ENCODE data around the gene TAF3. TPM values are rescaled to one million over a fixed set of nuclear protein-coding genes. Genes with fewer than 3 reads are reported as not detected.

The TAF3 gene
- polyA plus RNA-seq, 1 donor (not counting 4 experiments of a cell fraction or from before 2014, with no cell fraction given), result 2.0 TPM

GRCh38 chr10:7789390-7789789 lies 28.9 kb upstream of the TAF3 start:
- FAIRE-seq, result no peak
- peaks cover 32% of the 10 kb centered on the region for H3K4me1 ChIP-seq (ENCODE audit: control insufficient read depth, extremely low read depth, insufficient read depth, low read length)

GRCh38 chr10:7792541-7792940 lies 25.8 kb upstream of the TAF3 start:
- Histone ChIP-seq H4K20me1 (ENCODE audit: control insufficient read depth, extremely low read depth, insufficient read depth, low read length) (peaks cover 22% of the 10 kb centered on the region), H2AFZ (ENCODE audit: control insufficient read depth, low read length) (no peak overlapping the region), H3K9ac (ENCODE audit: control insufficient read depth, extremely low read depth, insufficient read depth, low read length) (no peak overlapping the region), H3K27me3 (ENCODE audit: control insufficient read depth, extremely low read depth, insufficient read depth, low read length) (no peaks in the 10 kb centered on the region), H3K4me2 (ENCODE audit: control insufficient read depth, extremely low read depth, insufficient read depth, low read depth, low read length) (peak overlapping the region; percentile 11), H3K4me3 (ENCODE audit: control insufficient read depth in 2 of 3, extremely low read depth in 1 of 3, insufficient read depth in 2 of 3, low read depth in 1 of 3, low read length in 3 of 3) (no peak overlapping the region), H3K36me3 (ENCODE audit: control insufficient read depth in 2 of 2, extremely low read depth in 1 of 2, insufficient read depth in 2 of 2, low read length in 2 of 2) (peaks cover 2 to 16% of the 10 kb centered on the region in 2 experiments), H3K4me1 (ENCODE audit: control insufficient read depth, extremely low read depth, insufficient read depth, low read length) (peaks cover 22% of the 10 kb centered on the region), H3K9me1 (ENCODE audit: control insufficient read depth, extremely low read depth, insufficient read depth, low read length) (peaks cover 2% of the 10 kb centered on the region), H3K27ac (ENCODE audit: control insufficient read depth, insufficient read depth, low read length) (no peak overlapping the region), H3K79me2 (ENCODE audit: control insufficient read depth, insufficient read depth, low read length) (peaks cover 98% of the 10 kb centered on the region), H3K9me3 (ENCODE audit: control insufficient read depth, low read depth, low read length) (no peaks in the 10 kb centered on the region)
- no peak for FAIRE-seq
- no peak for DNase-seq (ENCODE audit: low read depth, low spot score)
- TF ChIP-seq EZH2 (IDR thresholded peaks at IDR 0.05; ENCODE audit: low read length), result no peak
- no peak for TF ChIP-seq CTCF (optimal IDR thresholded peaks at IDR 0.05 in 1 of 3, IDR thresholded peaks at IDR 0.05 in 1 of 3, conservative IDR thresholded peaks at IDR 0.05 in 1 of 3; ENCODE audit: extremely low read depth in 1 of 3, insufficient read depth in 2 of 3, low read length in 3 of 3)
- dilution Hi-C loops (cut with MboI; ENCODE audit: extremely low pct_ligation_motif_present, low sequenced_read_pairs), result no loop called here

More at GRCh38 chr10:7789390-7789789, 28.9 kb upstream of the TAF3 start:
- Histone ChIP-seq H3K9me3 (ENCODE audit: control insufficient read depth, low read depth, low read length) (no peaks in the 10 kb centered on the region), H2AFZ (ENCODE audit: control insufficient read depth, low read length) (no peak overlapping the region), H3K27me3 (ENCODE audit: control insufficient read depth, extremely low read depth, insufficient read depth, low read length) (no peaks in the 10 kb centered on the region), H3K4me2 (ENCODE audit: control insufficient read depth, extremely low read depth, insufficient read depth, low read depth, low read length) (peak overlapping the region; percentile 94), H3K4me3 (ENCODE audit: control insufficient read depth in 2 of 3, extremely low read depth in 1 of 3, insufficient read depth in 2 of 3, low read depth in 1 of 3, low read length in 3 of 3) (peak overlapping the region; percentile 98 to 100 (median 98)), H3K27ac (ENCODE audit: control insufficient read depth, insufficient read depth, low read length) (peak overlapping the region; percentile 88), H3K36me3 (ENCODE audit: control insufficient read depth in 2 of 2, extremely low read depth in 1 of 2, insufficient read depth in 2 of 2, low read length in 2 of 2) (peaks cover 2 to 9% of the 10 kb centered on the region in 2 experiments), H3K79me2 (ENCODE audit: control insufficient read depth, insufficient read depth, low read length) (peaks cover 99% of the 10 kb centered on the region), H3K9me1 (ENCODE audit: control insufficient read depth, extremely low read depth, insufficient read depth, low read length) (peaks cover 2% of the 10 kb centered on the region), H3K9ac (ENCODE audit: control insufficient read depth, extremely low read depth, insufficient read depth, low read length) (peak overlapping the region; percentile 94), H4K20me1 (ENCODE audit: control insufficient read depth, extremely low read depth, insufficient read depth, low read length) (peaks cover 16% of the 10 kb centered on the region)
- dilution Hi-C loops (cut with MboI; ENCODE audit: extremely low pct_ligation_motif_present, low sequenced_read_pairs), result no loop called here
- DNase-seq (ENCODE audit: low read depth, low spot score), result no peak
- TF ChIP-seq CTCF (optimal IDR thresholded peaks at IDR 0.05 in 1 of 3, IDR thresholded peaks at IDR 0.05 in 1 of 3, conservative IDR thresholded peaks at IDR 0.05 in 1 of 3; ENCODE audit: extremely low read depth in 1 of 3, insufficient read depth in 2 of 3, low read length in 3 of 3) (no peak), EZH2 (IDR thresholded peaks at IDR 0.05; ENCODE audit: low read length) (no peak)

Data from keratinocyte (primary cell).